Keratinocyte (primary cell): ENCODE results near the gene SCNN1B. TPM values are rescaled to one million over a fixed set of nuclear protein-coding genes. Genes with fewer than 3 reads are reported as not detected.

Experiments used
- DNase-seq: peaks from one replicate; pipeline ENCODE4 v3.0.0-alpha.2; 2011; ENCODE audit warnings: low read depth, missing footprints, low spot score
- FAIRE-seq: peaks from 2 replicates; lab custom pipeline; 2011; peaks lifted over from hg19 to GRCh38; lab: Jason Lieb, UNC
- H2AFZ ChIP-seq: 2 replicates; pipeline ENCODE4 v1.6.0; 2012; ENCODE audit warnings: low read length, control low read depth, inconsistent platforms; ENCODE audit not compliant: control insufficient read depth
- H3K27ac ChIP-seq: 2 replicates; pipeline ENCODE4 v1.5.1; 2011; ENCODE audit warnings: low read length; ENCODE audit not compliant: control insufficient read depth, insufficient read depth
- H3K27me3 ChIP-seq: 3 replicates; pipeline ENCODE4 v1.6.0; 2011; ENCODE audit warnings: low read length; ENCODE audit not compliant: control insufficient read depth, insufficient read depth; ENCODE audit errors: extremely low read depth
- H3K36me3 ChIP-seq, 2 experiments: 2 replicates in 1 of 2; 3 replicates in 1 of 2; pipeline ENCODE4 v1.5.1; 2011; ENCODE audit warnings: low read length in 2 of 2, mild to moderate bottlenecking in 1 of 2; ENCODE audit not compliant: control insufficient read depth in 2 of 2, insufficient read depth in 2 of 2; ENCODE audit errors: extremely low read depth in 1 of 2
- H3K4me1 ChIP-seq: 3 replicates; pipeline ENCODE4 v1.5.1; 2011; ENCODE audit warnings: low read length; ENCODE audit not compliant: control insufficient read depth, insufficient read depth; ENCODE audit errors: extremely low read depth
- H3K4me2 ChIP-seq: 3 replicates; pipeline ENCODE4 v1.6.0; 2011; ENCODE audit warnings: low read depth, low read length; ENCODE audit not compliant: control insufficient read depth, insufficient read depth; ENCODE audit errors: extremely low read depth
- H3K4me3 ChIP-seq, 3 experiments: fragments of 200-600 bp in 1 of 3; sonication (generic) in 1 of 3; 2 replicates in 2 of 3; 3 replicates in 1 of 3; pipeline ENCODE4 v1.5.1; 2011 to 2016; ENCODE audit warnings: low read length in 3 of 3, mild to moderate bottlenecking in 3 of 3, control low read depth in 2 of 3, inconsistent platforms in 1 of 3, low read depth in 1 of 3, mixed read lengths in 1 of 3, mixed run types in 1 of 3, moderate library complexity in 1 of 3; ENCODE audit not compliant: control insufficient read depth in 2 of 3, insufficient read depth in 2 of 3; ENCODE audit errors: extremely low read depth in 1 of 3
- H3K79me2 ChIP-seq: 2 replicates; pipeline ENCODE4 v1.6.0; 2012; ENCODE audit warnings: low read length; ENCODE audit not compliant: control insufficient read depth, insufficient read depth
- H3K9ac ChIP-seq: 3 replicates; pipeline ENCODE4 v1.6.0; 2011; ENCODE audit warnings: low read length; ENCODE audit not compliant: control insufficient read depth, insufficient read depth; ENCODE audit errors: extremely low read depth
- H3K9me1 ChIP-seq: 3 replicates; pipeline ENCODE4 v1.6.0; 2011; ENCODE audit warnings: low read length; ENCODE audit not compliant: control insufficient read depth, insufficient read depth; ENCODE audit errors: extremely low read depth
- H3K9me3 ChIP-seq: 2 replicates; pipeline ENCODE4 v1.5.1; 2012; ENCODE audit warnings: low read depth, low read length; ENCODE audit not compliant: control insufficient read depth
- H4K20me1 ChIP-seq: 3 replicates; pipeline ENCODE4 v1.6.0; 2011; ENCODE audit warnings: low read length; ENCODE audit not compliant: control insufficient read depth, insufficient read depth; ENCODE audit errors: extremely low read depth
- EZH2 ChIP-seq: IDR thresholded peaks from one replicate; pipeline ENCODE4 v1.6.1; 2012; ENCODE audit warnings: inconsistent platforms, mild to moderate bottlenecking, low read length, moderate library complexity
- dilution Hi-C: fragments of 300-500 bp; cut with MboI; formaldehyde crosslinking; loops from one replicate; pipeline ENCODE4 v1.7.0; 2020; ENCODE audit warnings: low sequenced_read_pairs; ENCODE audit not compliant: extremely low pct_ligation_motif_present
- polyA plus RNA-seq, 5 experiments: library from polyadenylated mRNA; depleted of rRNA in 3 of 5; stranded (reverse) in 3 of 5; stranded (forward) in 1 of 5; unstranded in 1 of 5; fragments of >200 nt; gene quantifications; 1 replicate in 1 of 5; 2 replicates in 3 of 5; 3 replicates in 1 of 5; pipeline versions ENCODE4 v1.2.1 to v1.2.3, GENCODE V29; 2011 to 2012; ENCODE audit warnings: missing spikeins in 2 of 5, low read depth in 1 of 5, low replicate concordance in 1 of 5
- TF ChIP-seq, protein P1 (sequence below), 3 experiments: IDR thresholded peaks in 1 of 3; conservative IDR thresholded peaks in 1 of 3; optimal IDR thresholded peaks in 1 of 3; 2 replicates in 2 of 3; 3 replicates in 1 of 3; pipeline versions ENCODE3 to v1.5.1; 2011; ENCODE audit warnings: low read length in 3 of 3, mild to moderate bottlenecking in 3 of 3, moderate library complexity in 2 of 3, control low read depth in 1 of 3, inconsistent platforms in 1 of 3; ENCODE audit not compliant: insufficient read depth in 2 of 3; ENCODE audit errors: extremely low read depth in 1 of 3

Gene SCNN1B
- polyA plus RNA-seq, 1 donor (not counting 4 experiments of a cell fraction or from before 2014, with no cell fraction given), result 0.92 TPM

DNA sequence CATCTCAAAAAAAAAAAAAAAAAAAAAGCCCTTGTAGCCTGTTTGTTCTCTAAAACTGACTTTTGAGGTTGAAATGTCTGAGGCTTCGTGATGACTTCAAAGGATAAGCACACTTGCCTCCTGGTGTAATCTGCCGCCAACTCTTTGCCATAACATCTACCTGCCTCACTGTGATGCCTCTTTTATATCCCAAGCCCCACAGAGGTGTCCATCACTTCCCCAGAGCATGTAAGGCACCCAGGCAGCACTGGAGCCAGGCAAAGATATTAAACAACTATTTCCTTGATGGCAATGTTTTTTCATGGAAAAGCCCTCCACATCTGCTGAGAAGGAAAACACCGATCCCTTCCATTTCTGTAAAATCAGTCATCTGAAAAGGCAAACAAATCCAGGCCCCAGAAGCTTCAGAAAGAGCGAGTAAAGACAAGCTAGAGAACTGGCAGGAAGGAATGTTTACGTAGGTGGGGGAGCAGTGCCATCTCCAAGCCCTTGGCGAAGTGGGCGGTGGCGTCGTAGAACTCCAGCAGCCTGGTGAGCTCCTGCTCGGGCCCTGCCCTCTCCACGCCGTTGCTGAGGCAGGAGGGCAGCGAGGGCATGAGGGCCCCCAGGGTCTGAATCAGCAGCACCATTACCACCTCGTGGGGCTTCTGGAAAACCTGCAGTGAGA lies 122.3 kb downstream of the SCNN1B start:
- peaks cover 0 to 2% of the 10 kb centered on the region in 2 experiments for H3K36me3 ChIP-seq
- H3K9me1 ChIP-seq, result no peaks in the 10 kb centered on the region
- H2AFZ ChIP-seq, result peak overlapping the region; percentile 66
- no peaks in the 10 kb centered on the region for H3K27me3 ChIP-seq
- peak; percentile 68 for FAIRE-seq
- peak overlapping the region; percentile 73 for H3K4me2 ChIP-seq
- H3K9ac ChIP-seq, result peak overlapping the region; percentile 72
- H3K4me3 ChIP-seq, result peak overlapping the region in 2 of 3 experiments; percentile 3 to 50
- no peak for DNase-seq
- dilution Hi-C loops, result no loop called here
- TF ChIP-seq, protein P1, sequence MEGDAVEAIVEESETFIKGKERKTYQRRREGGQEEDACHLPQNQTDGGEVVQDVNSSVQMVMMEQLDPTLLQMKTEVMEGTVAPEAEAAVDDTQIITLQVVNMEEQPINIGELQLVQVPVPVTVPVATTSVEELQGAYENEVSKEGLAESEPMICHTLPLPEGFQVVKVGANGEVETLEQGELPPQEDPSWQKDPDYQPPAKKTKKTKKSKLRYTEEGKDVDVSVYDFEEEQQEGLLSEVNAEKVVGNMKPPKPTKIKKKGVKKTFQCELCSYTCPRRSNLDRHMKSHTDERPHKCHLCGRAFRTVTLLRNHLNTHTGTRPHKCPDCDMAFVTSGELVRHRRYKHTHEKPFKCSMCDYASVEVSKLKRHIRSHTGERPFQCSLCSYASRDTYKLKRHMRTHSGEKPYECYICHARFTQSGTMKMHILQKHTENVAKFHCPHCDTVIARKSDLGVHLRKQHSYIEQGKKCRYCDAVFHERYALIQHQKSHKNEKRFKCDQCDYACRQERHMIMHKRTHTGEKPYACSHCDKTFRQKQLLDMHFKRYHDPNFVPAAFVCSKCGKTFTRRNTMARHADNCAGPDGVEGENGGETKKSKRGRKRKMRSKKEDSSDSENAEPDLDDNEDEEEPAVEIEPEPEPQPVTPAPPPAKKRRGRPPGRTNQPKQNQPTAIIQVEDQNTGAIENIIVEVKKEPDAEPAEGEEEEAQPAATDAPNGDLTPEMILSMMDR (optimal IDR thresholded peaks at IDR 0.05 in 1 of 3, IDR thresholded peaks at IDR 0.05 in 1 of 3, conservative IDR thresholded peaks at IDR 0.05 in 1 of 3; ENCODE audit: extremely low read depth in 1 of 3, insufficient read depth in 2 of 3, low read length in 3 of 3), result no peak
- TF ChIP-seq EZH2, result no peak
- peak overlapping the region; percentile 88 for H3K27ac ChIP-seq
- H3K79me2 ChIP-seq, result no peaks in the 10 kb centered on the region
- peaks cover 14% of the 10 kb centered on the region for H3K4me1 ChIP-seq
- no peaks in the 10 kb centered on the region for H3K9me3 ChIP-seq
- H4K20me1 ChIP-seq, result no peaks in the 10 kb centered on the region

DNA sequence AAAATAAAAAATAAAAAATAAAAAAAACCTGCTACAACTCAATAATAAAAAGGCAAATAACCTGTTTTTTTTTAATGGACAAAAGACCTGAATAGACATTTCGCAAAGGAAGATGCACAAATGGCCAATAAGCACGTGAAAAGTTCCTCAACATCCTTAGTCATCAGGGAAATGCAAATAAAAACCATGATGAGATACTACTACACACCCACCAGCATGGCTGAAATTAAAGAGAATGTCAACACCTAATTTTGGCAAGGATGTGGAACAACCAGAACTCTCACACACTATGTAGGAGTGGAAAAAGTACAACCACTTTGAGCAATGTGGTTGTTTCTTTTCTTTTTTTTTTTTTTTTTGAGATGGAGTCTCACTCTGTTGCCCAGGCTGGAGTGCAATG lies 126.2 kb downstream of the SCNN1B start:
- no peak for FAIRE-seq
- DNase-seq, result no peak
- Histone ChIP-seq H3K36me3 (peaks cover 7 to 14% of the 10 kb centered on the region in 2 experiments), H3K9me1 (no peaks in the 10 kb centered on the region), H3K4me2 (no peak overlapping the region), H3K4me3 (no peak overlapping the region), H3K79me2 (no peaks in the 10 kb centered on the region), H3K4me1 (peaks cover 14% of the 10 kb centered on the region), H3K27me3 (no peaks in the 10 kb centered on the region), H3K27ac (no peak overlapping the region), H2AFZ (no peak overlapping the region), H3K9ac (no peak overlapping the region), H3K9me3 (no peaks in the 10 kb centered on the region), H4K20me1 (no peaks in the 10 kb centered on the region)
- dilution Hi-C loops, result no loop called here
- no peak for TF ChIP-seq EZH2
- TF ChIP-seq, protein P1 (optimal IDR thresholded peaks at IDR 0.05 in 1 of 3, IDR thresholded peaks at IDR 0.05 in 1 of 3, conservative IDR thresholded peaks at IDR 0.05 in 1 of 3; ENCODE audit: extremely low read depth in 1 of 3, insufficient read depth in 2 of 3, low read length in 3 of 3), result no peak

Other genes starting within 250 kb of the SCNN1B start
- gene USP31, start 152.8 kb upstream of the SCNN1B start, polyA plus RNA-seq, result 14.0 to 16.3 TPM (median 15.8 TPM) in 3 replicates
- gene SCNN1G, start 119.6 kb upstream of the SCNN1B start, polyA plus RNA-seq, result 0.25 to 0.70 TPM (median 0.29 TPM) in 3 replicates
- gene COG7, start 150.9 kb downstream of the SCNN1B start, polyA plus RNA-seq, result 14.7 to 18.1 TPM (median 16.6 TPM) in 3 replicates
- 30.2 to 54.1 TPM (median 41.2 TPM) in 3 replicates for gene GGA2, start 208.2 kb downstream of the SCNN1B start, polyA plus RNA-seq